AG04450 (cell line): Measurements from ENCODE around the gene RNF183. TPM values are rescaled to one million over a fixed set of nuclear protein-coding genes. Genes with fewer than 3 reads are reported as not detected.
"Not testable (repeated sequence)": the region's sequence is repeated elsewhere in the genome, so short reads cannot be mapped to it uniquely, and the experiment has no call there.

Experiments
- CTCF ChIA-PET: fragments of 300-600, 350-600 bp; formaldehyde crosslinking; extraction: SDS; loops from one replicate; lab custom pipeline; 2022; ENCODE audit warnings: antibody characterized with exemption, inconsistent platforms; lab: Charles Lee
- POLR2A ChIA-PET: fragments of 350-600 bp; formaldehyde crosslinking; extraction: SDS; loops from one replicate; lab custom pipeline; 2021; ENCODE audit warnings: antibody characterized with exemption, inconsistent platforms; lab: Yijun Ruan, JAX
- DNase-seq: peaks from one replicate; pipeline ENCODE4 v3.0.0-alpha.2; 2011; ENCODE audit warnings: low read depth, low spot score
- H3K27ac ChIP-seq: one replicate; pipeline ENCODE4 v1.5.1; 2012; ENCODE audit warnings: low read depth, low read length, control low read depth
- H3K27me3 ChIP-seq: one replicate; pipeline ENCODE4 v1.6.0; 2012; ENCODE audit warnings: low read length; ENCODE audit not compliant: control insufficient read depth, insufficient read depth
- H3K4me3 ChIP-seq: 2 replicates; pipeline ENCODE4 v1.5.1; 2011; ENCODE audit warnings: mild to moderate bottlenecking, low read depth, low read length, control low read depth
- H3K9me3 ChIP-seq: 2 replicates; pipeline ENCODE4 v1.5.1; 2012; ENCODE audit warnings: low read length; ENCODE audit not compliant: control insufficient read depth, insufficient read depth
- polyA plus RNA-seq: library from polyadenylated mRNA; depleted of rRNA; stranded (reverse); fragments of >200 nt; gene quantifications from 2 replicates; pipeline ENCODE4 v1.2.3, GENCODE V29; 2011
- TF ChIP-seq, protein P1 (sequence below): IDR thresholded peaks from 2 replicates; pipeline ENCODE4 v1.5.1; 2011; ENCODE audit warnings: low read depth, low read length, control low read depth, inconsistent platforms

Gene RNF183
- polyA plus RNA-seq, 1 experiment = not detected

DNA sequence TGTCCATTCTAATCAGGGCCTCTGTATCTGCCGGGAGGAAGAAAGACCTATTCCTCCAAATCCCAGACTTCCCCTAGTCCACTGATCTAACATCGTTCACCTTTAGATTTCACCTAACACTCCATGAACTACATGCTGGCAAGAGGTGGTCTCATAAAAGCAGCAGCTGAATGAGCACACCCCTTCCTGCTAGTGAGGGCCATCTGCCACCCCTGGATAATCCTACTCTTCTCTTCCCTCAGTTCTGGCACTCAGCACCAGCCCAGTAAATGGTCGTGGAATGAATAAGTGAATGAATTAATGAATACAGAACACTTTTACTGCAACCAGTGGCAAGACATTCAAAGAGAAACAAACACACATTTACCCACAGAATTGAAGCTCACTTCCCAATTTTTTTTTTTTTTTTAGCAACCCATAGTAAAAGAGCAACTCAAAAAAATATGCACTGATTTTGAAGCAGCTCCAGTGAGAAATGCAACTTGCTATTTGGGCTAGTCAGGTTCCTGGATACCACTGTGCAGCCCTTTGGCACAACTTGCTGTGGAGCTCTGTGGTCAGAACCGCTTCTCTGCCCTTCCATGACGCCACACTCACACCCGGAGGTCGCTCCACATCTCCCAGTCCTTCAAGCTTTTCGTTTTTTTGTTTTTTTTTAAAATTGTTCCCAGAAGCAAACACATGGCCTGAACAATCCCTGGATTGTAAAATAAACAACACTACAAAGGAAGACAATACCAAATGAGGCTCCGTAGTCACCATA is 6.2 kb downstream of the RNF183 start:
- ChIA-PET POLR2A (no interaction called here), CTCF (interaction anchor here (0.7 to 1.1 kb wide), 2 partner anchors 12 to 105 kb away, joined by 3 read pairs; no protein-coding TSS in a partner anchor)
- H3K4me3 ChIP-seq = no peak overlapping the region
- no peak overlapping the region for H3K27ac ChIP-seq
- no peaks in the 10 kb centered on the region; the same call in 1 of the 2 replicates for H3K9me3 ChIP-seq
- DNase-seq = no peak
- peaks cover 20% of the 10 kb centered on the region for H3K27me3 ChIP-seq
- TF ChIP-seq, protein P1, sequence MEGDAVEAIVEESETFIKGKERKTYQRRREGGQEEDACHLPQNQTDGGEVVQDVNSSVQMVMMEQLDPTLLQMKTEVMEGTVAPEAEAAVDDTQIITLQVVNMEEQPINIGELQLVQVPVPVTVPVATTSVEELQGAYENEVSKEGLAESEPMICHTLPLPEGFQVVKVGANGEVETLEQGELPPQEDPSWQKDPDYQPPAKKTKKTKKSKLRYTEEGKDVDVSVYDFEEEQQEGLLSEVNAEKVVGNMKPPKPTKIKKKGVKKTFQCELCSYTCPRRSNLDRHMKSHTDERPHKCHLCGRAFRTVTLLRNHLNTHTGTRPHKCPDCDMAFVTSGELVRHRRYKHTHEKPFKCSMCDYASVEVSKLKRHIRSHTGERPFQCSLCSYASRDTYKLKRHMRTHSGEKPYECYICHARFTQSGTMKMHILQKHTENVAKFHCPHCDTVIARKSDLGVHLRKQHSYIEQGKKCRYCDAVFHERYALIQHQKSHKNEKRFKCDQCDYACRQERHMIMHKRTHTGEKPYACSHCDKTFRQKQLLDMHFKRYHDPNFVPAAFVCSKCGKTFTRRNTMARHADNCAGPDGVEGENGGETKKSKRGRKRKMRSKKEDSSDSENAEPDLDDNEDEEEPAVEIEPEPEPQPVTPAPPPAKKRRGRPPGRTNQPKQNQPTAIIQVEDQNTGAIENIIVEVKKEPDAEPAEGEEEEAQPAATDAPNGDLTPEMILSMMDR = no peak

DNA sequence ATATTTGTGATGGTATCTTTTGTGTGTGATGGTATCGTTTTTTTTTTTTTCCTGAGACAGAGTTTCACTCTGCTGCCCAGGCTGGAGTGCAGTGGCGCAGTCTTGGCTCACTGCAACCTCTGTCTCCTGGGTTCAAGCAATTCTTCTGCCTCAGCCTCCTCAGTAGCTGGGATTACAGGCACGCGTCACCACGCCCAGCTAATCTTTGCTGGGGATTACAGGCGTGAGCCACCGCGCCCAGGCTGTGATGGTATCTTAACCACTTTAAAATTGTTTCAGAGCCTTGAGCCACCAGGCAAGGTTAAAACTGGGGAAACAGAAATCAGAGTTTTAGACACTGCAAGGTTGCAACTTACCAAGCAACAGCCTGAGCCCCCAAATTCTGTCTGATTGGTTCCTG is 6.9 kb downstream of the RNF183 start:
- H3K9me3 ChIP-seq, H3K27ac ChIP-seq, DNase-seq, H3K4me3 ChIP-seq: not testable (repeated sequence)
- POLR2A ChIA-PET = interaction anchor here (0.6 kb wide), 1 partner anchor 298 kb away, joined by 4 read pairs; no protein-coding TSS in a partner anchor
- CTCF ChIA-PET = interaction anchor here (1.1 to 1.3 kb wide), 2 partner anchors 21 to 105 kb away, joined by 3 read pairs; no protein-coding TSS in a partner anchor
- H3K27me3 ChIP-seq = peaks cover 20% of the 10 kb centered on the region

GRCh38 chr9:113293285-113293878 is 9.8 kb downstream of the RNF183 start:
- H3K27me3 ChIP-seq = peaks cover 4% of the 10 kb centered on the region
- no peak overlapping the region for H3K4me3 ChIP-seq
- no peak for DNase-seq
- TF ChIP-seq, protein P1 = no peak
- no peaks in the 10 kb centered on the region; the same call in 1 of the 2 replicates for H3K9me3 ChIP-seq
- ChIA-PET CTCF (no interaction called here), POLR2A (interaction anchor here (0.5 kb wide), 1 partner anchor 112 kb away, joined by 4 read pairs; no protein-coding TSS in a partner anchor)
- peak overlapping the region; percentile 61 for H3K27ac ChIP-seq

DNA sequence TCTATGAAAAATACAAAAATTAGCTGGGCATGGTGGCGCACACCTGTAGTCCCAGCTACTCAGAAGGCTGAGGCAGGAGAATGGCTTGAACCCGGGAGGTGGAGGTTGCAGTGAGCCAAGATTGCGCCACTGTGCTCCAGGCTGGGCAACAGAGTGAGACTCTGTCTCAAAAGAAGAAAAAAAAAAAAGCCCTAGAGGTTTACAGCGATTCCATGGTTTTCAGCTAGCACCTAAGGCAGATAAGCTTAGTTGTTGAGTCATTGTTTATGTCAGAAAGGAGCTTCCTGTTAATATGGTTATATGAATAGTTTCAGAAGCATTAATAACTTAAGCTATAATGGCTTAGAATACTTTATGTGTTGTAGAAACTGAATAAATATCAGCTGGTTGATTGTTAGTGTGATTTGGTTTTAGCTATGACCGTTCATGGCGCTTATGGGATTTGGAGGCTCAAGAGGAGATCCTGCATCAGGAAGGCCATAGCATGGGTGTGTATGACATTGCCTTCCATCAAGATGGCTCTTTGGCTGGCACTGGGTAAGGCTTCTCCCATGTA is 13.0 kb downstream of the RNF183 start:
- POLR2A ChIA-PET = interaction anchor here (0.7 kb wide), 1 partner anchor 13 kb away, joined by 4 read pairs; no protein-coding TSS in a partner anchor
- CTCF ChIA-PET = no interaction called here
- Histone ChIP-seq H3K4me3 (no peak overlapping the region), H3K27ac (no peak overlapping the region), H3K9me3 (no peaks in the 10 kb centered on the region), H3K27me3 (no peaks in the 10 kb centered on the region)
- no peak for DNase-seq
- TF ChIP-seq, protein P1 = no peak

DNA sequence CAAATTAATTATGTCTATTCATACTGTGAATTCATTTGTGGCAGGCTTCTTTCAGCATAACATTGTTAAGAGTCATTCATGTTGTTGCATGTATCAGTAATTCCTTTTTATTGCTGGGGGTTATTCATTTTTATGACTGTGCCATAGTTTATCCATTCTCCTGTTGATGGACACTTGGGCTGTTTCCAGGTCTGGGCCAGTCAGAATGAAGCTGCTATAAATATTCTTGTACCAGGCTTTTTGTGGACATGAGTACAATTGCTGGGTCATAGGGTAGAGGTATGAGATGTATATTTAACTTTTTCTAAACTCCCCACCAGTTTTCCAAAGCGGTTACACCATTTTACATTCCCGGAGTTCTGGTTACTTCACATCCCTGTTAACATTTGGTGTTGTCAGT is 14.1 kb downstream of the RNF183 start:
- CTCF ChIA-PET = no interaction called here
- POLR2A ChIA-PET = no interaction called here

More for the DNA sequence above, 14.1 kb downstream of the RNF183 start:
- no peak overlapping the region for H3K4me3 ChIP-seq
- TF ChIP-seq, protein P1 = no peak
- DNase-seq = no peak
- no peaks in the 10 kb centered on the region for H3K9me3 ChIP-seq
- no peak overlapping the region for H3K27ac ChIP-seq
- H3K27me3 ChIP-seq = no peaks in the 10 kb centered on the region
